RWPE1 (cell line): ENCODE data around the gene PLAAT5.

Experiments
- CTCF ChIA-PET: fragments of 350-600 bp; sonication (Branson Sonifier 250); formaldehyde crosslinking; extraction: SDS; loops from one replicate; lab custom pipeline; 2021; lab: Yijun Ruan, JAX
- POLR2A ChIA-PET: fragments of 400-600 bp; formaldehyde crosslinking; extraction: SDS; loops from one replicate; lab custom pipeline; 2020; ENCODE audit warnings: antibody characterized with exemption; ENCODE audit not compliant: low non-redundant PET; lab: Yijun Ruan, JAX
- DNase-seq: peaks from one replicate; pipeline ENCODE4 v3.0.0; 2012; ENCODE audit warnings: low spot score
- H3K27ac ChIP-seq: fragments of 450-650 bp; 2 replicates; pipeline ENCODE4 v1.5.1; 2017
- CTCF ChIP-seq: fragments of 450-650 bp; conservative IDR thresholded peaks from 2 replicates; pipeline ENCODE4 v1.5.1; 2017; ENCODE audit warnings: low read depth, mild to moderate bottlenecking

PLAAT5 gene

DNA sequence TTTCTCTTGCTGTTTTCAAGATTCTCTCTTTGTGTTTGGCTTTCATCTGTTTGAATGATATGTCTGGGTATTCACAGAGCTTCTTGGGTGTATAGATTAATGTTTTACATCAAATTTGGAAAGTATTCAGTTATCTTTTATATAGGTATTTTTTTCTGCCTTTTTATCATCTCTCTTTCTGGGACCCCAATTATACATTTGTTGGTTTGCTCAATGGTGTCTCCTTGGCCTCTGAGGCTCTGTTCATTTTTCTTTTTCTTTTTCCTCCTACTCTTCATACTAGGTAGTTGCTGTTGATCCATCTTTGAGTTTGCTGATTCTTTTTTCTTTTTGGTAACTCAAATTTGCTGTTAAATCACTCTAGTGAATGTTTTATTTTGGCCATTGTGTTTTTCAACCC, 14.3 kb downstream of the PLAAT5 start:
- no peak for TF ChIP-seq CTCF
- POLR2A ChIA-PET = no interaction called here
- no peak for DNase-seq
- H3K27ac ChIP-seq = no peak overlapping the region
- CTCF ChIA-PET = no interaction called here

GRCh38 chr11:63472372-63472771, 18.6 kb downstream of the PLAAT5 start:
- no peak overlapping the region for H3K27ac ChIP-seq
- DNase-seq = no peak
- CTCF ChIA-PET = interaction anchor here (0.6 kb wide), 1 partner anchor 116 kb away, joined by 3 read pairs; no protein-coding TSS in a partner anchor
- POLR2A ChIA-PET = no interaction called here
- no peak for TF ChIP-seq CTCF

DNA sequence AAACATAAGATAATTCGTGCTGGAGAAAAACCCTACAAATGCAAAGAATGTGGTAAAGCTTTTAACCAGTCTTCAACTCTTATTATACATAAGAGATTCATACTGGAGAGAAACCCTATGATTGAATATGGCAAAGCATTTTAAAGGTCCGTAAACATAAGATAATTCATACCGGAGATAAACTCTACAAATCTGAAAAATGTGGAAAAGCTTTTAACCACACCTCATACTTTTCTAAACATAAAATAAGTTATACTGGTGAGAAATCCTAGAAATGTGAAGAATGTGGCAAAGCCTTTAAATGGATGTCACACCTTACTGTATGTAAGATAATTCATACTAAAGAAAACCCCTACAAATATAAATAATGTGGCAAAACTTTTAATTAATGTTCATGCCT, 20.7 kb downstream of the PLAAT5 start:
- H3K27ac ChIP-seq = no peak overlapping the region
- ChIA-PET POLR2A (no interaction called here), CTCF (no interaction called here)
- TF ChIP-seq CTCF = no peak
- no peak for DNase-seq

DNA sequence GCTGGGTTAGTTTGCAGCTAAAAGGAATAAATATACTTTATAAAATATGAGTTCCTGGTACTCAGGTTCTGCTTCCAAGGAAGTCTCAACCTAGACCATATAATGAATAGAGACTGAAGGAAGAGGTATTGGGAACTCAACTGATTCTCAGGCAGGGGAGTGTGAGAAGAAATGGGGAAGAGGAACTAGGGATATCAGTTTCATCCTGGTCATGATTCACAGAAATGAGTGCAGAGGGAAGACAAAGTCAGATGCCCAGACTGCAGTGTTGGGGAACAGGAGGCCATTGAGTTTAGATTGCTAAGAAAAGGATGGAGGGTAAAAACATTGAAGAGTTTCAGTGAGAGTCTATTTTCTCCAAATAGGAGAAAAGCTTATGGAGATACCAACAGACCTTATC, 28.8 kb downstream of the PLAAT5 start:
- no peak overlapping the region for H3K27ac ChIP-seq
- ChIA-PET CTCF (no interaction called here), POLR2A (no interaction called here)
- TF ChIP-seq CTCF = no peak
- no peak for DNase-seq

DNA sequence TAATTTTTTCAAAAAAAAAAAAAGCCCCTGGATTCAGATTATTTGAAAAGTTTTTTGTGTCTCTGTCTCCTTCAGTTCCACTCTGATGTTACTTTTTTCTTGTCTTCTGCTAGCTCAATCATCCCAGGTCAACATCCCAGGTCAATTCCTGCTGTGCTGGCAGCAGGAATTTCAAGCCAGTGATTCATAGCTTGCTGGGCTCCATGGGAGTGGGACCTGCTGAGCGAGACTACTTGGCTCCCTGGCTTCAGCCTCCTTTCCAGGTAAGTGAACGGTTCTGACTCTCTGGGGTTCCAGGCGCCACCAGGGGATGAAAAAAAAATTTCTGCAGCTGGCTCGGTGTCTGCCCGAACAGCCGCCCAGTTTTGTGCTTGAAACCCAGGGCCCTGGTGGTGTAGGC, 31.4 kb downstream of the PLAAT5 start:
- CTCF ChIA-PET = no interaction called here
- POLR2A ChIA-PET = no interaction called here
- TF ChIP-seq CTCF = no peak

GRCh38 chr11:63448646-63449045, 42.3 kb downstream of the PLAAT5 start:
- no peak for TF ChIP-seq CTCF

More for the DNA sequence above, 31.4 kb downstream of the PLAAT5 start:
- DNase-seq = no peak
- H3K27ac ChIP-seq = no peak overlapping the region

DNA sequence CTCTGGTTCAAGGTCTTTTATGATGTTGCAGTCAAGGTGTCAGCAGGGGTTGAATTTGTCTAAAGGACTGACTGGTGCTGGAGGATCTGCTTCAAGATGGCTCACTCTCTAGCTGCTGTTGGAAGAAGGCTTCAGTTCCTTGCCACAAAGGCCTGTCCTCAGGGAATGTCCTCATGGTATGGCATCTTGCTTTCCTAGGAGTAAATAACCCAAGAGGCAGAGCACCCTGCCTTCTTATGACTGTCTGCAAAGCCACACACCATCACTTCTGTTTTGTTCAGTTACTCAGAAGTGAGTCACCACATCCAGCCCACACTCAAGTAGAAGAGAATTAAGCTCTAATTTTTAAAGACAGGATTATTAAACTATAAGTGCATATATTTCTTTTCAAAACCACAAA, 45.2 kb downstream of the PLAAT5 start:
- no peak overlapping the region for H3K27ac ChIP-seq
- no peak for TF ChIP-seq CTCF
- ChIA-PET POLR2A (no interaction called here), CTCF (no interaction called here)
- DNase-seq = peak; percentile 22

More at GRCh38 chr11:63448646-63449045, 42.3 kb downstream of the PLAAT5 start:
- ChIA-PET POLR2A (no interaction called here), CTCF (no interaction called here)
- no peak overlapping the region for H3K27ac ChIP-seq
- DNase-seq = no peak
